ENCODE data around the gene TMEM108. TPM values are rescaled to one million over a fixed set of nuclear protein-coding genes. Genes with fewer than 3 reads are reported as not detected.

Gene TMEM108
- total and polyA plus RNA-seq, 2 experiments from 2014 or later = 7.4 to 15.3 TPM

DNA sequence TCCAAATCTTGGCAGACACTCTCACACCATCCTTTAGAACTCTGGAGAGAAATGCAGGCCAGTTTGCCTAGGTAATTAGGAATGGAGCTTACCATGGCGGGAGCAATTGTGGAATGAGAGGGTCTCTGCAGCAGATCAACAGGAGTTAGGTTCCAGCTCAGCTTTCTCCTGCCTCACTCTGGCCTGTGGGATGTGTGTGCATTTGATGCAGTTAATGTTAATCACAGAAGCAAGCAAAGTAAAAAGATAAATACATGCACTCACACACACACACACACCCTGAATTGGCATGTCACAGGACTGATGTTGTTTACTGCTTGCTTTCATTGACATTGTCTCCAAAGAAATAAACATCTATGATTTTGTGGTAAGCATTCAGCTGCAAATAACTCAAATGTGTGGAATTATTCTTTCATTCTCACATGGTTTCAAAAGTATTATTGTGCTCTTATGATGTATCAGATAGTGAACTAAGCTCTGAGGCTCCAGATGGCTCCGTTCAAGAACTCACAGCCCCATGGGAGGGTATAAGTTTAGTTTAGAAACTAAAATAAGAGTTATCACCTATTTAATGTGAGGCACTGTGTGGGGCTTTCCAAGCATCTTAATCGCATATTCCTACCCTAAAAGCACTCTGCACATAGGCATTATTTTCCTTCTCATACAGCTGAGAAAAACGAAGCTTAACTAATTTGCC lies 330.3 kb downstream of the TMEM108 start:
- H3K27ac Mint-ChIP-seq = no peak overlapping the region
- Histone ChIP-seq H3K79me2 (replicated peaks; ENCODE audit: insufficient read depth) (no peaks in the 10 kb centered on the region), H3K4me3 (no peak overlapping the region), H3K36me3 (ENCODE audit: insufficient read depth) (no peaks in the 10 kb centered on the region), H3K27ac (ENCODE audit: low read depth) (no peak overlapping the region), H3K4me1 (ENCODE audit: insufficient read depth) (no peaks in the 10 kb centered on the region), H3K4me2 (no peak overlapping the region), H3F3A (replicated peaks; ENCODE audit: low read depth) (no peaks in the 10 kb centered on the region), H4K20me1 (replicated peaks; ENCODE audit: insufficient read depth) (no peaks in the 10 kb centered on the region), H3K27me3 (ENCODE audit: insufficient read depth) (no peaks in the 10 kb centered on the region), H3K9me2 (ENCODE audit: insufficient read depth) (no peaks in the 10 kb centered on the region), H2AFZ (no peak overlapping the region)
- DNase-seq (ENCODE audit: low spot score) (no peak), ATAC-seq (no peak)
- no peak for TF ChIP-seq CREB1 (CRISPR knock-in tag; IDR thresholded peaks at IDR 0.05; ENCODE audit: low read depth)
- TF ChIP-seq JUNB (IDR thresholded peaks at IDR 0.05; ENCODE audit: unreplicated experiment) = no peak
- no peak for TF ChIP-seq NANOG (IDR thresholded peaks at IDR 0.05; ENCODE audit: borderline replicate concordance)
- TF ChIP-seq, protein P1, sequence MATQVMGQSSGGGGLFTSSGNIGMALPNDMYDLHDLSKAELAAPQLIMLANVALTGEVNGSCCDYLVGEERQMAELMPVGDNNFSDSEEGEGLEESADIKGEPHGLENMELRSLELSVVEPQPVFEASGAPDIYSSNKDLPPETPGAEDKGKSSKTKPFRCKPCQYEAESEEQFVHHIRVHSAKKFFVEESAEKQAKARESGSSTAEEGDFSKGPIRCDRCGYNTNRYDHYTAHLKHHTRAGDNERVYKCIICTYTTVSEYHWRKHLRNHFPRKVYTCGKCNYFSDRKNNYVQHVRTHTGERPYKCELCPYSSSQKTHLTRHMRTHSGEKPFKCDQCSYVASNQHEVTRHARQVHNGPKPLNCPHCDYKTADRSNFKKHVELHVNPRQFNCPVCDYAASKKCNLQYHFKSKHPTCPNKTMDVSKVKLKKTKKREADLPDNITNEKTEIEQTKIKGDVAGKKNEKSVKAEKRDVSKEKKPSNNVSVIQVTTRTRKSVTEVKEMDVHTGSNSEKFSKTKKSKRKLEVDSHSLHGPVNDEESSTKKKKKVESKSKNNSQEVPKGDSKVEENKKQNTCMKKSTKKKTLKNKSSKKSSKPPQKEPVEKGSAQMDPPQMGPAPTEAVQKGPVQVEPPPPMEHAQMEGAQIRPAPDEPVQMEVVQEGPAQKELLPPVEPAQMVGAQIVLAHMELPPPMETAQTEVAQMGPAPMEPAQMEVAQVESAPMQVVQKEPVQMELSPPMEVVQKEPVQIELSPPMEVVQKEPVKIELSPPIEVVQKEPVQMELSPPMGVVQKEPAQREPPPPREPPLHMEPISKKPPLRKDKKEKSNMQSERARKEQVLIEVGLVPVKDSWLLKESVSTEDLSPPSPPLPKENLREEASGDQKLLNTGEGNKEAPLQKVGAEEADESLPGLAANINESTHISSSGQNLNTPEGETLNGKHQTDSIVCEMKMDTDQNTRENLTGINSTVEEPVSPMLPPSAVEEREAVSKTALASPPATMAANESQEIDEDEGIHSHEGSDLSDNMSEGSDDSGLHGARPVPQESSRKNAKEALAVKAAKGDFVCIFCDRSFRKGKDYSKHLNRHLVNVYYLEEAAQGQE (IDR thresholded peaks at IDR 0.05; ENCODE audit: unreplicated experiment) = no peak
- no peaks in the 10 kb centered on the region for H3K36me3 Mint-ChIP-seq (ENCODE audit: low read depth)
- H3K9me3 Mint-ChIP-seq = no peaks in the 10 kb centered on the region
- no peaks in the 10 kb centered on the region for H3K27me3 Mint-ChIP-seq (ENCODE audit: insufficient read depth, low read depth, poor library complexity)
- no peaks in the 10 kb centered on the region for H3K4me1 Mint-ChIP-seq
- no peak overlapping the region for H3K4me3 Mint-ChIP-seq

DNA sequence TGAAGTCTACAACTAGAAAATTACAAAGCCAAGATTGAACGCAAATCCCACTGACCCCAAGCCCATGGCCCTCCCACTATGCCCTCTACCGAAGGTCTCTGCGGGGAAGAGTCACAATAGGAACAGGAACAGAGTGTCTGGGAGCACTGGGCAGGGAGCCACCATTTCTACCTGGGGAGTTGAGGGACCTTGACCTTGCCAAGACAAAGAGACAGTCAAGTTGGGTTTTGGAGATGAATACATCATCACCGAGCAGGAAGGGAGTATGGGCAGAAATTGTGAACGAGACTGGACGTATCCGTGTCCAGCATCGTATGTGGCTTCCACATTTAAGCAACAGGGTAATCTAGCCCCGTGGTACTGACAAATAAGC lies 330.9 kb downstream of the TMEM108 start:
- H3K27ac ChIP-seq (ENCODE audit: low read depth) = no peak overlapping the region
- H3K36me3 Mint-ChIP-seq (ENCODE audit: low read depth) = no peaks in the 10 kb centered on the region
- no peak for DNase-seq (ENCODE audit: low spot score)
- H3K36me3 ChIP-seq (ENCODE audit: insufficient read depth) = no peaks in the 10 kb centered on the region
- H4K20me1 ChIP-seq (replicated peaks; ENCODE audit: insufficient read depth) = no peaks in the 10 kb centered on the region
- no peaks in the 10 kb centered on the region for H3K79me2 ChIP-seq (replicated peaks; ENCODE audit: insufficient read depth)
- H3K4me2 ChIP-seq = no peak overlapping the region
- no peaks in the 10 kb centered on the region for H3F3A ChIP-seq (replicated peaks; ENCODE audit: low read depth)
- H3K9me2 ChIP-seq (ENCODE audit: insufficient read depth) = no peaks in the 10 kb centered on the region
- H3K4me1 ChIP-seq (ENCODE audit: insufficient read depth) = no peaks in the 10 kb centered on the region
- H3K9me3 Mint-ChIP-seq = no peaks in the 10 kb centered on the region
- no peaks in the 10 kb centered on the region for H3K27me3 ChIP-seq (ENCODE audit: insufficient read depth)
- no peak overlapping the region for H2AFZ ChIP-seq
- ATAC-seq = no peak
- H3K27ac Mint-ChIP-seq = no peak overlapping the region
- H3K4me3 ChIP-seq = no peak overlapping the region
- TF ChIP-seq, protein P2, sequence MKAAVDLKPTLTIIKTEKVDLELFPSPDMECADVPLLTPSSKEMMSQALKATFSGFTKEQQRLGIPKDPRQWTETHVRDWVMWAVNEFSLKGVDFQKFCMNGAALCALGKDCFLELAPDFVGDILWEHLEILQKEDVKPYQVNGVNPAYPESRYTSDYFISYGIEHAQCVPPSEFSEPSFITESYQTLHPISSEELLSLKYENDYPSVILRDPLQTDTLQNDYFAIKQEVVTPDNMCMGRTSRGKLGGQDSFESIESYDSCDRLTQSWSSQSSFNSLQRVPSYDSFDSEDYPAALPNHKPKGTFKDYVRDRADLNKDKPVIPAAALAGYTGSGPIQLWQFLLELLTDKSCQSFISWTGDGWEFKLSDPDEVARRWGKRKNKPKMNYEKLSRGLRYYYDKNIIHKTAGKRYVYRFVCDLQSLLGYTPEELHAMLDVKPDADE (IDR thresholded peaks at IDR 0.05) = no peak
- H3K27me3 Mint-ChIP-seq (ENCODE audit: insufficient read depth, low read depth, poor library complexity) = no peaks in the 10 kb centered on the region
- peaks cover 3% of the 10 kb centered on the region; the same call in 1 of the 3 replicates for H3K4me1 Mint-ChIP-seq
- H3K4me3 Mint-ChIP-seq = no peak overlapping the region

DNA sequence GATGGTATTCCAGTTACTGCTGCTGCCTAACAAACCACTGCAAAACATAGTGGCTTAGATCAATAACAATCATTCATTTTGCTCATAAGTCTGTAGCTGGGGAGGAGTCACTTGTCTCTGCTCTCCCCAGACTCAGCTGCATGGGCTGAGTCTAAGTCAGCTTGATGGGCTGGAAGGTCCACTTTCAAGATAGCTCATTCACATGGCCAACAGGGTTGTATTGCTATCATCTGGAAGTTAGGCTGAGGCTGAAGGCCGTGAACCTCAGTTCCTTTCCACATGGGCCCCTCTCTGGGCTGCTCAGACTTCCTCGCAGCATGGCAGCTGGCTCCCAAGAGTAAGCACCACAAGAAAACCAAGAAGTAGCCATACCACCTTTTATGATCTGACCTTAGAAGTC lies 333.0 kb downstream of the TMEM108 start:
- no peak overlapping the region for H3K27ac ChIP-seq (ENCODE audit: low read depth)
- no peaks in the 10 kb centered on the region for H3K79me2 ChIP-seq (replicated peaks; ENCODE audit: insufficient read depth)
- peaks cover 19% of the 10 kb centered on the region for H3K4me1 Mint-ChIP-seq
- H3K4me1 ChIP-seq (ENCODE audit: insufficient read depth) = peaks cover 17% of the 10 kb centered on the region
- no peaks in the 10 kb centered on the region for H3K36me3 ChIP-seq (ENCODE audit: insufficient read depth)
- H3F3A ChIP-seq (replicated peaks; ENCODE audit: low read depth) = no peaks in the 10 kb centered on the region
- ATAC-seq (no peak), DNase-seq (ENCODE audit: low spot score) (no peak)
- H3K9me2 ChIP-seq (ENCODE audit: insufficient read depth) = no peaks in the 10 kb centered on the region
- no peak overlapping the region for H3K4me2 ChIP-seq
- H3K27ac Mint-ChIP-seq = no peak overlapping the region
- no peak overlapping the region for H2AFZ ChIP-seq
- no peaks in the 10 kb centered on the region for H4K20me1 ChIP-seq (replicated peaks; ENCODE audit: insufficient read depth)
- no peaks in the 10 kb centered on the region for H3K9me3 Mint-ChIP-seq
- H3K27me3 Mint-ChIP-seq (ENCODE audit: insufficient read depth, low read depth, poor library complexity) = no peaks in the 10 kb centered on the region
- no peak overlapping the region for H3K4me3 ChIP-seq
- no peaks in the 10 kb centered on the region for H3K27me3 ChIP-seq (ENCODE audit: insufficient read depth)
- no peak overlapping the region for H3K4me3 Mint-ChIP-seq
- H3K36me3 Mint-ChIP-seq (ENCODE audit: low read depth) = no peaks in the 10 kb centered on the region
- TF ChIP-seq POLR2AphosphoS5 (IDR thresholded peaks at IDR 0.05; ENCODE audit: low read depth) (no peak), JUNB (IDR thresholded peaks at IDR 0.05; ENCODE audit: unreplicated experiment) (no peak), NANOG (IDR thresholded peaks at IDR 0.05; ENCODE audit: borderline replicate concordance) (no peak), EZH2 (IDR thresholded peaks at IDR 0.05; ENCODE audit: low read depth, unreplicated experiment) (no peak), ZNF114 (CRISPR knock-in tag; IDR thresholded peaks at IDR 0.05) (no peak), EZH2phosphoT487 (IDR thresholded peaks at IDR 0.05; ENCODE audit: unreplicated experiment) (no peak), STAT1 (IDR thresholded peaks at IDR 0.05; ENCODE audit: unreplicated experiment) (no peak)
- TF ChIP-seq, protein P2 (IDR thresholded peaks at IDR 0.05) = no peak
- TF ChIP-seq, protein P3, sequence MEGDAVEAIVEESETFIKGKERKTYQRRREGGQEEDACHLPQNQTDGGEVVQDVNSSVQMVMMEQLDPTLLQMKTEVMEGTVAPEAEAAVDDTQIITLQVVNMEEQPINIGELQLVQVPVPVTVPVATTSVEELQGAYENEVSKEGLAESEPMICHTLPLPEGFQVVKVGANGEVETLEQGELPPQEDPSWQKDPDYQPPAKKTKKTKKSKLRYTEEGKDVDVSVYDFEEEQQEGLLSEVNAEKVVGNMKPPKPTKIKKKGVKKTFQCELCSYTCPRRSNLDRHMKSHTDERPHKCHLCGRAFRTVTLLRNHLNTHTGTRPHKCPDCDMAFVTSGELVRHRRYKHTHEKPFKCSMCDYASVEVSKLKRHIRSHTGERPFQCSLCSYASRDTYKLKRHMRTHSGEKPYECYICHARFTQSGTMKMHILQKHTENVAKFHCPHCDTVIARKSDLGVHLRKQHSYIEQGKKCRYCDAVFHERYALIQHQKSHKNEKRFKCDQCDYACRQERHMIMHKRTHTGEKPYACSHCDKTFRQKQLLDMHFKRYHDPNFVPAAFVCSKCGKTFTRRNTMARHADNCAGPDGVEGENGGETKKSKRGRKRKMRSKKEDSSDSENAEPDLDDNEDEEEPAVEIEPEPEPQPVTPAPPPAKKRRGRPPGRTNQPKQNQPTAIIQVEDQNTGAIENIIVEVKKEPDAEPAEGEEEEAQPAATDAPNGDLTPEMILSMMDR (conservative IDR thresholded peaks at IDR 0.05; ENCODE audit: low read depth in 2 of 2) = no peak
